ENCODE measurements around the gene DVL2. TPM values are rescaled to one million over a fixed set of nuclear protein-coding genes. Genes with fewer than 3 reads are reported as not detected.
"Not testable (repeated sequence)": the region's sequence is repeated elsewhere in the genome, so short reads cannot be mapped to it uniquely, and the experiment has no call there.

Gene DVL2
- total RNA-seq, 1 donor from 2014 or later: 46.4 TPM

DNA sequence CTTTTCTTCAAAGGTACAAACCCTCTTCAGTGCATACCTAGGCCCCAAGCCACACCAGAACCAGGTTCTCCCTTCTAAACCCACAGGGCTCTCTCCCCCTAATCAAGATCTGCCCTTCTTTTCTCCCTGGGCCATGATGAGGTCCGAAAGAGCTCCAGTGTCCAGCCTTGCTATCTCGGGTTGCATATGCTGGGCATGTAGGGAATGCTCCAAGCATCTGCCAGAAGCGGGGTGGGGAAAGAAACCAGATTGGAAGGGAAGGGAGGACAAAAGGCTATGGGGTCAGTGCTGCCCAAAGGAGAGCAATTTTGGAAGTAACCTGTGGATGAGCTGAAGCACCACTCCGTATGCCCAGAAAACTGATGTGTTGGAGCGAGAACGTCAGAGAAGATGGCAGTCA, 14.9 kb upstream of the DVL2 start:
- no peaks in the 10 kb centered on the region for H3K27me3 ChIP-seq (ENCODE audit: low read depth)
- TF ChIP-seq, protein P1, sequence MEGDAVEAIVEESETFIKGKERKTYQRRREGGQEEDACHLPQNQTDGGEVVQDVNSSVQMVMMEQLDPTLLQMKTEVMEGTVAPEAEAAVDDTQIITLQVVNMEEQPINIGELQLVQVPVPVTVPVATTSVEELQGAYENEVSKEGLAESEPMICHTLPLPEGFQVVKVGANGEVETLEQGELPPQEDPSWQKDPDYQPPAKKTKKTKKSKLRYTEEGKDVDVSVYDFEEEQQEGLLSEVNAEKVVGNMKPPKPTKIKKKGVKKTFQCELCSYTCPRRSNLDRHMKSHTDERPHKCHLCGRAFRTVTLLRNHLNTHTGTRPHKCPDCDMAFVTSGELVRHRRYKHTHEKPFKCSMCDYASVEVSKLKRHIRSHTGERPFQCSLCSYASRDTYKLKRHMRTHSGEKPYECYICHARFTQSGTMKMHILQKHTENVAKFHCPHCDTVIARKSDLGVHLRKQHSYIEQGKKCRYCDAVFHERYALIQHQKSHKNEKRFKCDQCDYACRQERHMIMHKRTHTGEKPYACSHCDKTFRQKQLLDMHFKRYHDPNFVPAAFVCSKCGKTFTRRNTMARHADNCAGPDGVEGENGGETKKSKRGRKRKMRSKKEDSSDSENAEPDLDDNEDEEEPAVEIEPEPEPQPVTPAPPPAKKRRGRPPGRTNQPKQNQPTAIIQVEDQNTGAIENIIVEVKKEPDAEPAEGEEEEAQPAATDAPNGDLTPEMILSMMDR (IDR thresholded peaks at IDR 0.05): no peak
- H3K27ac ChIP-seq: no peak overlapping the region
- H3K4me3 ChIP-seq: no peak overlapping the region
- ATAC-seq (no peak), DNase-seq (no peak)
- peaks cover 35% of the 10 kb centered on the region for H3K36me3 ChIP-seq
- H3K4me1 ChIP-seq: peaks cover 36% of the 10 kb centered on the region
- no peaks in the 10 kb centered on the region for H3K9me3 ChIP-seq
- intact Hi-C loops (cut with DNase I): no loop called here

- no peaks in the 10 kb centered on the region for H3K27me3 ChIP-seq (ENCODE audit: low read depth)
- ATAC-seq (no peak), DNase-seq (no peak)
- H3K4me1 ChIP-seq: peaks cover 38% of the 10 kb centered on the region
- TF ChIP-seq, protein P1 (IDR thresholded peaks at IDR 0.05): no peak
- intact Hi-C loops (cut with DNase I): no loop called here
- H3K9me3 ChIP-seq: no peaks in the 10 kb centered on the region
- H3K36me3 ChIP-seq: peaks cover 35% of the 10 kb centered on the region
- no peak overlapping the region for H3K4me3 ChIP-seq
- H3K27ac ChIP-seq: no peak overlapping the region
Observed at GRCh38 chr17:7248796-7249195, 14.5 kb upstream of the DVL2 start.

- intact Hi-C loops (cut with DNase I): no loop called here
- no peaks in the 10 kb centered on the region for H3K9me3 ChIP-seq
- TF ChIP-seq, protein P1 (IDR thresholded peaks at IDR 0.05): no peak
- no peak overlapping the region for H3K4me3 ChIP-seq
- H3K4me1 ChIP-seq: peaks cover 35% of the 10 kb centered on the region
- H3K36me3 ChIP-seq: peaks cover 37% of the 10 kb centered on the region
- H3K27me3 ChIP-seq (ENCODE audit: low read depth): no peaks in the 10 kb centered on the region
- ATAC-seq: no peak
- H3K27ac ChIP-seq: no peak overlapping the region
- no peak for DNase-seq
Observed at GRCh38 chr17:7246779-7247178, 12.5 kb upstream of the DVL2 start.

DNA sequence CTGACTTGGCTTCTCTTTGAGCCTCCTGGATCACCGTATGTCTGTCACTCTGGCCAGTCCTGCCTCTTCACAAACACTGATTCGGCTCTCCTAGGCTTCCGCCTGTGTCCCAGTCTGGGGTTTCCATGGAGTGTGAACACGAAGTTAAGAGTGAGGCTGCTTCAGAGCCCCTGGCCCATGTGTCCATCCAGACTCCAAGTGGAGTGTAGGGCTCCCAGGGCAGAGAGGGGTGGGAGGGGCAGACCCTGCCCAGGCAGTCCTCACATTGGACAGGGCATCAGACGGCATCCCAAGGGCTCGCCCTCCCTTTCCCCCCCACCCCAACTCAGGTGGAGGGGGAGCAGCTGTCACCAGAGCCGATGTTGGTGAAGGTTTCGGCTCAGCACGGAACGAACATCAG, 9.5 kb upstream of the DVL2 start:
- ATAC-seq; H3K9me3 ChIP-seq; intact Hi-C loops (cut with DNase I); H3K27me3 ChIP-seq (ENCODE audit: low read depth); DNase-seq: not testable (repeated sequence)
- H3K4me3 ChIP-seq: peak overlapping the region; percentile 95
- peaks cover 35% of the 10 kb centered on the region for H3K4me1 ChIP-seq
- H3K36me3 ChIP-seq: peaks cover 54% of the 10 kb centered on the region
- H3K27ac ChIP-seq: peak overlapping the region; percentile 96

- Histone ChIP-seq H3K27me3 (ENCODE audit: low read depth) (no peaks in the 10 kb centered on the region), H3K9me3 (no peaks in the 10 kb centered on the region), H3K4me1 (peaks cover 30% of the 10 kb centered on the region), H3K36me3 (peaks cover 54% of the 10 kb centered on the region), H3K4me3 (peak overlapping the region; percentile 95), H3K27ac (peak overlapping the region; percentile 96)
- no peak for DNase-seq
- intact Hi-C loops (cut with DNase I): no loop called here
- ATAC-seq: no peak
- TF ChIP-seq, protein P1 (IDR thresholded peaks at IDR 0.05): no peak
Observed at GRCh38 chr17:7243453-7243729, 9.1 kb upstream of the DVL2 start.

GRCh38 chr17:7242717-7243452, 8.6 kb upstream of the DVL2 start:
- DNase-seq (peak; percentile 97), ATAC-seq (peak; percentile 77 to 80)
- TF ChIP-seq, protein P1 (IDR thresholded peaks at IDR 0.05): peak; percentile 8
- H3K36me3 ChIP-seq: peaks cover 54% of the 10 kb centered on the region
- no peaks in the 10 kb centered on the region for H3K9me3 ChIP-seq
- peak overlapping the region; percentile 95 for H3K4me3 ChIP-seq
- H3K27me3 ChIP-seq (ENCODE audit: low read depth): no peaks in the 10 kb centered on the region
- H3K27ac ChIP-seq: peak overlapping the region; percentile 96
- intact Hi-C loops (cut with DNase I): no loop called here
- H3K4me1 ChIP-seq: peaks cover 29% of the 10 kb centered on the region
